ENCODE measurements around the gene RIPOR3. TPM values are rescaled to one million over a fixed set of nuclear protein-coding genes. Genes with fewer than 3 reads are reported as not detected.
"Not testable (repeated sequence)": the region's sequence is repeated elsewhere in the genome, so short reads cannot be mapped to it uniquely, and the experiment has no call there.

The RIPOR3 gene
- total RNA-seq, 1 donor from 2014 or later = 0.44 TPM

- Mint-ChIP-seq H3K9me3 (no peaks in the 10 kb centered on the region), H3K27me3 (ENCODE audit: low read depth) (peaks cover 10% of the 10 kb centered on the region), H3K36me3 (ENCODE audit: low read depth) (no peaks in the 10 kb centered on the region), H3K4me3 (no peak overlapping the region), H3K4me1 (peaks cover 4% of the 10 kb centered on the region), H3K27ac (ENCODE audit: unreplicated experiment) (no peak overlapping the region)
- TF ChIP-seq CTCF (conservative IDR thresholded peaks at IDR 0.05) = no peak
- DNase-seq (ENCODE audit: low read depth, low spot score) = no peak
These were observed 19.2 kb upstream of the RIPOR3 start for GRCh38 chr20:50710492-50711063.

GRCh38 chr20:50709636-50709973 is 18.3 kb upstream of the RIPOR3 start:
- H3K27ac Mint-ChIP-seq (ENCODE audit: unreplicated experiment) = no peak overlapping the region
- no peaks in the 10 kb centered on the region for H3K9me3 Mint-ChIP-seq
- TF ChIP-seq CTCF (conservative IDR thresholded peaks at IDR 0.05) = no peak
- H3K4me3 Mint-ChIP-seq = no peak overlapping the region
- no peaks in the 10 kb centered on the region for H3K36me3 Mint-ChIP-seq (ENCODE audit: low read depth)
- peaks cover 4% of the 10 kb centered on the region for H3K4me1 Mint-ChIP-seq
- no peak for DNase-seq (ENCODE audit: low read depth, low spot score)
- H3K27me3 Mint-ChIP-seq (ENCODE audit: low read depth) = peaks cover 11% of the 10 kb centered on the region

GRCh38 chr20:50708845-50709635 is 17.7 kb upstream of the RIPOR3 start:
- H3K36me3 Mint-ChIP-seq (ENCODE audit: low read depth) = no peaks in the 10 kb centered on the region
- peaks cover 11% of the 10 kb centered on the region for H3K27me3 Mint-ChIP-seq (ENCODE audit: low read depth)
- DNase-seq (ENCODE audit: low read depth, low spot score) = no peak
- H3K4me1 Mint-ChIP-seq = peaks cover 4% of the 10 kb centered on the region
- TF ChIP-seq CTCF (conservative IDR thresholded peaks at IDR 0.05) = no peak
- H3K9me3 Mint-ChIP-seq = no peaks in the 10 kb centered on the region
- no peak overlapping the region for H3K27ac Mint-ChIP-seq (ENCODE audit: unreplicated experiment)
- H3K4me3 Mint-ChIP-seq = no peak overlapping the region

GRCh38 chr20:50704971-50705370 is 13.6 kb upstream of the RIPOR3 start:
- no peaks in the 10 kb centered on the region for H3K4me1 Mint-ChIP-seq
- TF ChIP-seq CTCF (conservative IDR thresholded peaks at IDR 0.05) = no peak
- H3K4me3 Mint-ChIP-seq = no peak overlapping the region
- peaks cover 8% of the 10 kb centered on the region for H3K27me3 Mint-ChIP-seq (ENCODE audit: low read depth)
- H3K9me3 Mint-ChIP-seq = no peaks in the 10 kb centered on the region
- H3K36me3 Mint-ChIP-seq (ENCODE audit: low read depth) = no peaks in the 10 kb centered on the region
- H3K27ac Mint-ChIP-seq (ENCODE audit: unreplicated experiment) = no peak overlapping the region
- no peak for DNase-seq (ENCODE audit: low read depth, low spot score)

- no peaks in the 10 kb centered on the region for H3K36me3 Mint-ChIP-seq (ENCODE audit: low read depth)
These were observed 13.2 kb upstream of the RIPOR3 start for GRCh38 chr20:50704514-50704913.

GRCh38 chr20:50703651-50704438 is 12.5 kb upstream of the RIPOR3 start:
- H3K27me3 Mint-ChIP-seq (ENCODE audit: low read depth) = peaks cover 11% of the 10 kb centered on the region
- H3K9me3 Mint-ChIP-seq; H3K4me1 Mint-ChIP-seq; H3K27ac Mint-ChIP-seq (ENCODE audit: unreplicated experiment); H3K36me3 Mint-ChIP-seq (ENCODE audit: low read depth); DNase-seq (ENCODE audit: low read depth, low spot score); H3K4me3 Mint-ChIP-seq: not testable (repeated sequence)

More at GRCh38 chr20:50704514-50704913, 13.2 kb upstream of the RIPOR3 start:
- no peak overlapping the region for H3K4me3 Mint-ChIP-seq
- no peak for TF ChIP-seq CTCF (conservative IDR thresholded peaks at IDR 0.05)
- peaks cover 11% of the 10 kb centered on the region for H3K27me3 Mint-ChIP-seq (ENCODE audit: low read depth)
- H3K4me1 Mint-ChIP-seq = no peaks in the 10 kb centered on the region
- no peak for DNase-seq (ENCODE audit: low read depth, low spot score)
- H3K27ac Mint-ChIP-seq (ENCODE audit: unreplicated experiment) = no peak overlapping the region
- no peaks in the 10 kb centered on the region for H3K9me3 Mint-ChIP-seq

All from neural crest cell (in vitro differentiated cells).